Astrocyte of the cerebellum (primary cell): ENCODE results near the gene TRIM72.
"Not testable (repeated sequence)": the region's sequence is repeated elsewhere in the genome, so short reads cannot be mapped to it uniquely, and the experiment has no call there.

Experiments used
- DNase-seq: peaks from one replicate; pipeline ENCODE4 v3.0.0-alpha.2; 2011; ENCODE audit warnings: low read depth
- H3K4me3 ChIP-seq: 2 replicates; pipeline ENCODE4 v1.5.1; 2011; ENCODE audit warnings: mild to moderate bottlenecking, low read depth, low read length, moderate library complexity
- CTCF ChIP-seq: IDR thresholded peaks from 2 replicates; pipeline ENCODE4 v1.5.1; 2012; ENCODE audit warnings: low read length, low read depth, moderate library complexity, mild to moderate bottlenecking; ENCODE audit errors: missing control alignments
- in situ Hi-C: cut with HindIII; loops from 2 replicates; pipeline ENCODE4 v1.10.0; 2017; ENCODE audit warnings: low sequenced_read_pairs

Gene TRIM72

DNA sequence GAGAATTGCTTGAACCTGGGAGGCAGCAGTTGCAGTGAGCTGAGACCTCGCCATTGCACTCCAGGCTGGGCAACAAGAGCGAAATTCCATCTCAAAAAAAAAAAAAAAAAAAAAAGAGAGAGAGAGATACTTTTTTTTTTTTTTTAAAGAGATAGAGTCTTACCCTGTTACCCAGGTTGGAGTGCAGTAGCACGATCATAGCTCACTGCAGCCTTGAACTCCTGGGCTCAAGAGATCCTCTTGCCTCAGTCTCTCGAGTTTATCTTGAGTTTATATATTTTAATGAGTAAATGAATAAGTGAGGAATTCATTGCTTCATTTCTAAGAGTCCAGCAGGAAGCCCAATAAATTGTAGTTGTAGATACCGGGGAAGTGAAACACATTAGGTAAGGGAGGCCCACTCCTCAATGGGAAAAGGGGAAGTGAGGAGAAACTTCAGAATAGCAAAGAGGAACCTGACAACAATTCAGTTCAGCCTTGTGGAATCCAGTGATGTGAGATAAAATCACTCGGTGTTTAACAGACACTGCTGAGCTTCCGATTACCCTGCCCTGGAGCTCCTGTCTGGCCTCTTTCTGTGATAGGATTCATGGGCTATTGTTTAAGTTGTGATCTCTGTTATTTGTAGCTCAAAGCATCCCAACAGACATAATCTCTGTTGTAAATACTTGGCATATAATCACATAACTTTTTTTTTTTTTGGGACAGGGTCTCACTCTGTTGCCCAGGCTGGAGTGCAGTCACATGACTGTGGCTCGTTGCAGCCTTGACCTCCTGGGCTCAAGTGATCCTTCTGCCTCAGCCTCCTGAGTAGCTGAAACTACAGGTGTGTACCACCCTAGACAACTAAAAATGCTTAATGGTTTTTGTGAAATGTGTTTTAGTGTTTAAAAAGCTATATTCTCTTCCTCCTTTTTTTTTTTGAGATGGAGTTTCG, 30.1 kb downstream of the TRIM72 start:
- no peak for DNase-seq
- H3K4me3 ChIP-seq, result no peak overlapping the region
- no peak for TF ChIP-seq CTCF
- in situ Hi-C loops, result no loop called here

GRCh38 chr16:31245598-31245997, 31.7 kb downstream of the TRIM72 start:
- in situ Hi-C loops, H3K4me3 ChIP-seq, DNase-seq: not testable (repeated sequence)

GRCh38 chr16:31246296-31246695, 32.4 kb downstream of the TRIM72 start:
- H3K4me3 ChIP-seq, result no peak overlapping the region
- in situ Hi-C loops, result no loop called here
- no peak for DNase-seq
- no peak for TF ChIP-seq CTCF

GRCh38 chr16:31248344-31248743, 34.4 kb downstream of the TRIM72 start:
- TF ChIP-seq CTCF, result no peak
- in situ Hi-C loops, result no loop called here
- DNase-seq, result no peak
- H3K4me3 ChIP-seq, result no peak overlapping the region

DNA sequence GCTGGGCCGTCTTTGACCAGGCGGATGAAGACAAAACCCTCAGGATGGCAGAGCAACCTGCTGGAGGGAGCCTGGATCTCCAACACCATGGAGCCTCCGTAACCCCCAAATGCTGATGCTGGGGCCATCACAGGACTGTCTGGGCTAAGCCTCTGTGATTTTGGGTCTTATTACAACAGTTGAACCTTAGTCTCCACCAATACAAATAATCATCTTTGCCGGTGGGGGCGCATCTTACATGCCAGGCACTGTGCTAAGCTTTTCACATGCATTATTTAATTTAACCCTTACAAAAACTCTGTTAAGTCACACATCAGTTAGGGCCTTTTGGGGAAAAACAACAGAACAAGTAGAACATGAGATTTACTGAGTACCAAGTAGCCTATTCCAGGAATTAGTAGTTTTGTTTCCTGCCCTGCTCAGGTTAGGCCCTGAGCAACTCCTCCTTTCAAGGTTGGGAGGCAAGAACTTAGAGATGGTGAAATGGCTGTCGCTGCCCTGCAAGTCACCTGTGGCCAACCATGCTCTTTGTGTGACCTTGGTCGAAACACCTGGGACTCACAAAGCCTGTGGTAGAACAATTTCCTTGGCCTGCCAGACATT, 37.0 kb downstream of the TRIM72 start:
- no peak overlapping the region for H3K4me3 ChIP-seq
- TF ChIP-seq CTCF, result no peak
- in situ Hi-C loops, result no loop called here
- DNase-seq, result no peak

DNA sequence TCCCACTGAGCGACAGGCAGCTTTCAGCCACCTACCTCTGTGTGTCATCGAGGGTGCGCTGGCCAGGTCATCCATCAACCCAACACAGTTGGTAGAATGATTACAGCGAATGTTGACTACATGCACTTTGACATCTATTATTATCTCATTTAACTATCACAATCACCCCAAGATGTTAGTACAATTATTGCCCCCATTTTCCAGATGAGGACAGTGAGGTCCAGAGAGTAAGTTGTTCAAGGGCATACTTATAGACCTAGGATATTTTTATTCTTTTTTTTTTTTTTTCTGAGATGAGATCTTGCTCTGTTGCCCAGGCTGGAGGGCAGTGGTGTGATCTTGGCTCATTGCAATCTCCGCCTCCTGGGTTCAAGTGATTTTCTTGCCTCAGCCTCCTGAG, 37.5 kb downstream of the TRIM72 start:
- DNase-seq, result no peak
- no peak overlapping the region for H3K4me3 ChIP-seq
- in situ Hi-C loops, result no loop called here
- no peak for TF ChIP-seq CTCF

- no peak for DNase-seq
- TF ChIP-seq CTCF, result no peak
- H3K4me3 ChIP-seq, result no peak overlapping the region
- in situ Hi-C loops, result no loop called here
Measured at GRCh38 chr16:31253642-31254045, 39.7 kb downstream of the TRIM72 start.
